ENCODE results near the gene JCAD.

- TF ChIP-seq CTCF (conservative IDR thresholded peaks at IDR 0.05) (no peak), EZH2 (IDR thresholded peaks at IDR 0.05; ENCODE audit: low read depth) (no peak)
These were observed 85.5 kb downstream of the JCAD start for GRCh38 chr10:29973921-29974320.

Measured in PC-9 (cell line).